Endothelial cell (in vitro differentiated cells): Measurements from ENCODE around the gene VMO1. TPM values are rescaled to one million over a fixed set of nuclear protein-coding genes. Genes with fewer than 3 reads are reported as not detected.

Experiments used
- DNase-seq: peaks from one replicate; pipeline ENCODE4 v3.0.0; 2021; ENCODE audit warnings: low spot score
- H3K27ac Mint-ChIP-seq: one replicate; pipeline ENCODE4 v1.8.0; 2021; ENCODE audit warnings: mixed read lengths, inconsistent platforms; ENCODE audit not compliant: unreplicated experiment
- H3K27me3 Mint-ChIP-seq: one replicate; pipeline ENCODE4 v1.8.0; 2021; ENCODE audit warnings: mild to moderate bottlenecking, moderate library complexity, mixed read lengths, inconsistent platforms; ENCODE audit not compliant: unreplicated experiment
- H3K36me3 Mint-ChIP-seq: one replicate; pipeline ENCODE4 v1.8.0; 2021; ENCODE audit warnings: mild to moderate bottlenecking, low read depth, mixed read lengths, inconsistent platforms; ENCODE audit not compliant: unreplicated experiment
- H3K4me1 Mint-ChIP-seq: one replicate; pipeline ENCODE4 v1.8.0; 2021; ENCODE audit warnings: mild to moderate bottlenecking, mixed read lengths, inconsistent platforms; ENCODE audit not compliant: unreplicated experiment
- H3K4me3 Mint-ChIP-seq: one replicate; pipeline ENCODE4 v1.8.0; 2021; ENCODE audit warnings: mild to moderate bottlenecking, mixed read lengths, inconsistent platforms; ENCODE audit not compliant: unreplicated experiment
- H3K9me3 Mint-ChIP-seq: one replicate; pipeline ENCODE4 v1.8.0; 2021; ENCODE audit warnings: mixed read lengths, inconsistent platforms; ENCODE audit not compliant: unreplicated experiment
- total RNA-seq: library from RNA; stranded (reverse); fragmentation: NEBNext Ultra II Directional; extraction: Animal tissue kit (Norgen Biotek cat#: 25700); gene quantifications from one replicate; pipeline ENCODE4 v1.2.1, GENCODE V29; 2021; ENCODE audit not compliant: unreplicated experiment
- TF ChIP-seq, protein P1 (sequence below): fragments of 200-600 bp; sonication (generic); IDR thresholded peaks from one replicate; pipeline ENCODE4 v1.5.0; 2021; ENCODE audit warnings: antibody characterized with exemption; ENCODE audit not compliant: unreplicated experiment

VMO1 gene
- total RNA-seq, 1 donor from 2014 or later = 2.9 TPM

DNA sequence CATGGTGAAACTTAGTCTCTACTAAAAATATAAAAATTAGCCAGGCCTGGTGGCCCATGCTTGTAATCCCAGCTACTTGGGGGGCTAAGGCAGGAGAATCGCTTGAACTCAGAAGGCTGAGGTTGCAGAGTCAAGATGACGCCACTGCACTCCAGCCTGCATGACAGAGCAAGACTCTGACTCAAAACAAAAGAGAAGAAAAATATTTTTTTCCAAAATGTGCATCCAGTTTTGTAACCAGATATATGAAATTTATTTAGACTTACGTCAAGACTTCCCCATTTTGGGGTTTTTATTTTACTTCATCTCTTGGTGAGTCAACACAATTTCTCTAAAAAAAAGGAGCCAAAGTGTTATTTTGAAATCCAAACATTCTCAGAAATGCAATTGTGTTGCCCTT is 20.0 kb downstream of the VMO1 start:
- Mint-ChIP-seq H3K9me3 (no peaks in the 10 kb centered on the region), H3K27me3 (no peaks in the 10 kb centered on the region), H3K27ac (no peak overlapping the region), H3K36me3 (no peaks in the 10 kb centered on the region), H3K4me1 (peaks cover 3% of the 10 kb centered on the region), H3K4me3 (no peak overlapping the region)
- TF ChIP-seq, protein P1, sequence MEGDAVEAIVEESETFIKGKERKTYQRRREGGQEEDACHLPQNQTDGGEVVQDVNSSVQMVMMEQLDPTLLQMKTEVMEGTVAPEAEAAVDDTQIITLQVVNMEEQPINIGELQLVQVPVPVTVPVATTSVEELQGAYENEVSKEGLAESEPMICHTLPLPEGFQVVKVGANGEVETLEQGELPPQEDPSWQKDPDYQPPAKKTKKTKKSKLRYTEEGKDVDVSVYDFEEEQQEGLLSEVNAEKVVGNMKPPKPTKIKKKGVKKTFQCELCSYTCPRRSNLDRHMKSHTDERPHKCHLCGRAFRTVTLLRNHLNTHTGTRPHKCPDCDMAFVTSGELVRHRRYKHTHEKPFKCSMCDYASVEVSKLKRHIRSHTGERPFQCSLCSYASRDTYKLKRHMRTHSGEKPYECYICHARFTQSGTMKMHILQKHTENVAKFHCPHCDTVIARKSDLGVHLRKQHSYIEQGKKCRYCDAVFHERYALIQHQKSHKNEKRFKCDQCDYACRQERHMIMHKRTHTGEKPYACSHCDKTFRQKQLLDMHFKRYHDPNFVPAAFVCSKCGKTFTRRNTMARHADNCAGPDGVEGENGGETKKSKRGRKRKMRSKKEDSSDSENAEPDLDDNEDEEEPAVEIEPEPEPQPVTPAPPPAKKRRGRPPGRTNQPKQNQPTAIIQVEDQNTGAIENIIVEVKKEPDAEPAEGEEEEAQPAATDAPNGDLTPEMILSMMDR = no peak
- no peak for DNase-seq

DNA sequence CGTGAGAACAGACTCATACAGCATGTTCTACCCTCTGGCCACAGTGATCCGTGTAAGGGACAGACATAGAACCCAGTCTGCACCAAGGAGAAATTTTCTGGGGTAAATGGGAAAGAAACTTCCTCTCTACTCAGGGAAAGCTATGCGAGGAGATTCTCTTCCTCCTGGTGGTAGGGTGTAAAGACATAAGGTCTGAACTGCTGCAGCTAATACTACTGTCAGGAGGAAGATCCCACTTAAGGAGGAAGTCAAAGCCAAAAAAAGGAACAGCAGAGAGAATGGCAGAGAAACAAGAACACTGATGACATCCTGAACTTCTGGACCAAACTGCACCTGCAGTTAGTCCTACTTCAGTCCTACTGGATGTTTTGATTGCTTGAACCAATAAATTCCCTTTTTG is 21.6 kb downstream of the VMO1 start:
- peaks cover 2% of the 10 kb centered on the region for H3K27me3 Mint-ChIP-seq
- peaks cover 3% of the 10 kb centered on the region for H3K4me1 Mint-ChIP-seq
- H3K9me3 Mint-ChIP-seq = no peaks in the 10 kb centered on the region
- no peak overlapping the region for H3K4me3 Mint-ChIP-seq
- peak overlapping the region; percentile 6 for H3K27ac Mint-ChIP-seq
- no peaks in the 10 kb centered on the region for H3K36me3 Mint-ChIP-seq
- no peak for DNase-seq
- TF ChIP-seq, protein P1 = no peak

DNA sequence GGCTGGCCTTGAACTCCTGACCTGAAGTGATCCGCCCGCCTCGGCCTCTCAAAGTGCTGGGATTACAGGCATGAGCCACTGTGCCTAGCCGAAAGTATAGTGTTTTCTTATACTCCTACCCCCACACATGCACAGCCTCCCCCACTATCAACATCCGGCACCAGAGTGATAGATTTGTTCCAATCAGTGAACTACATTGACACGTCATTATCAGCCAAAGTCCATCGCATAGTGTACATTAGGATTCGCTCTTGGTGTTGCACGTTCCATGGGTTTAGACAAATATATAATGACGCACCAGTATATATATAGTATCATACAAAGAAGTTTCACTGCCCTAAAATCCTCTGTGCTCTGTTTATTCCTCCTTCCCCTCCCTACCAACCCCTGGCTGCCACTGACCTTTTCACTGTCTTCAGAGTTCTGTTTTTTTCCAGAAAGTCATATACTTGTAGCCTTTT is 26.4 kb downstream of the VMO1 start:
- peaks cover 3% of the 10 kb centered on the region for H3K4me1 Mint-ChIP-seq
- H3K27me3 Mint-ChIP-seq = peaks cover 4% of the 10 kb centered on the region
- no peak overlapping the region for H3K4me3 Mint-ChIP-seq
- TF ChIP-seq, protein P1 = no peak
- DNase-seq = no peak
- no peaks in the 10 kb centered on the region for H3K9me3 Mint-ChIP-seq
- no peaks in the 10 kb centered on the region for H3K36me3 Mint-ChIP-seq
- no peak overlapping the region for H3K27ac Mint-ChIP-seq

DNA sequence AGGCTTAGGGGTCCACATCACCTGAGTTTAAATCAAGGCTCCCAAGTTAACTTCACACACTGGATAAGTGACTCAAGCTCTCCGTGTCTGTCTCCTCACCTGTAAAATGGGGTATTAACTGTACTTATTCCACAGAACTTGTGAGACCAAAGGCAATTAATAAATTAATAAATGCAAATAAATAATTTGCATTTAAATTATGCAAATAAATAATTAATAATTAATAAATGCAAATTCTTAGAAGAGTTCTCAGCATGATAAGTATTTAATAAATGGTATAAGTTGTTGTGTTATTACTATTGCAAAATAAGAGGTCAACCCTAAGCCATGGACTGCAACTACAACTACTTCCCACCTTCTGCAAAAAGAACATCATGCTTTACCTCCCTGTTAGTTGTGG is 32.8 kb downstream of the VMO1 start:
- Mint-ChIP-seq H3K4me3 (no peak overlapping the region), H3K36me3 (no peaks in the 10 kb centered on the region), H3K27me3 (peaks cover 2% of the 10 kb centered on the region), H3K27ac (no peak overlapping the region), H3K9me3 (no peaks in the 10 kb centered on the region), H3K4me1 (peaks cover 9% of the 10 kb centered on the region)
- TF ChIP-seq, protein P1 = no peak
- DNase-seq = no peak

DNA sequence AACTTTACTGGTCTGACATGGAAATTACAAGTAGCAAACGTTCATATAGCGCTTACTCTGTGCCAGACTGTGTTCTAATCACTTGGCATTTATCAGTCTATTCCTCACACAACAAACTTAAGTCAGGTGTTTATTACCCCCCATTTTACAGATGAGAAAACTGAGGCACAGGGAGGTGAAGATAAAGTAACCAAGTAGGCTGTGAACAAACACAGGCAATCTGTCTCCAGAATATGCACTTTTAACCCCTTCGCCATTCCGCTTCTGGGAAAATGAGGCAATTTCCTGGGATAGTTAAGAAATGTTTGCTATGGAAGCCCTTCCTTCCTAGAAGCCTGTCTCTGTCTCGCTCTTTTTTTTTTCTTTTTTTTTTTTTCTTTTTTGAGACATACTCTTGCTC is 34.2 kb downstream of the VMO1 start:
- H3K9me3 Mint-ChIP-seq = no peaks in the 10 kb centered on the region
- no peak overlapping the region for H3K27ac Mint-ChIP-seq
- H3K4me3 Mint-ChIP-seq = no peak overlapping the region
- no peaks in the 10 kb centered on the region for H3K36me3 Mint-ChIP-seq
- DNase-seq = no peak
- peaks cover 2% of the 10 kb centered on the region for H3K27me3 Mint-ChIP-seq
- peaks cover 16% of the 10 kb centered on the region for H3K4me1 Mint-ChIP-seq
- TF ChIP-seq, protein P1 = no peak
